ENCODE measurements around the gene MEFV. TPM values are rescaled to one million over a fixed set of nuclear protein-coding genes. Genes with fewer than 3 reads are reported as not detected.

MEFV gene
- total RNA-seq, 1 donor from 2014 or later, result not detected

- no peak for DNase-seq (ENCODE audit: extremely low spot score, unreplicated experiment)
- Mint-ChIP-seq H3K27ac (ENCODE audit: unreplicated experiment) (no peak overlapping the region), H3K27me3 (ENCODE audit: unreplicated experiment) (peaks cover 26% of the 10 kb centered on the region), H3K4me3 (ENCODE audit: unreplicated experiment) (no peak overlapping the region), H3K9me3 (ENCODE audit: unreplicated experiment) (no peaks in the 10 kb centered on the region), H3K36me3 (ENCODE audit: unreplicated experiment) (no peaks in the 10 kb centered on the region), H3K4me1 (ENCODE audit: unreplicated experiment) (peaks cover 9% of the 10 kb centered on the region)
- no peak for TF ChIP-seq CTCF (IDR thresholded peaks at IDR 0.05)
Observed at GRCh38 chr16:3195975-3196374, 60.5 kb downstream of the MEFV start.

- no peak overlapping the region for H3K4me3 Mint-ChIP-seq (ENCODE audit: unreplicated experiment)
- no peak for DNase-seq (ENCODE audit: extremely low spot score, unreplicated experiment)
- H3K9me3 Mint-ChIP-seq (ENCODE audit: unreplicated experiment), result no peaks in the 10 kb centered on the region
- TF ChIP-seq CTCF (IDR thresholded peaks at IDR 0.05), result no peak
- H3K27me3 Mint-ChIP-seq (ENCODE audit: unreplicated experiment), result peaks cover 28% of the 10 kb centered on the region
- no peaks in the 10 kb centered on the region for H3K36me3 Mint-ChIP-seq (ENCODE audit: unreplicated experiment)
- peaks cover 17% of the 10 kb centered on the region for H3K4me1 Mint-ChIP-seq (ENCODE audit: unreplicated experiment)
- no peak overlapping the region for H3K27ac Mint-ChIP-seq (ENCODE audit: unreplicated experiment)
Observed at GRCh38 chr16:3194792-3195191, 61.6 kb downstream of the MEFV start.

GRCh38 chr16:3193221-3194212 is 62.9 kb downstream of the MEFV start:
- Mint-ChIP-seq H3K9me3 (ENCODE audit: unreplicated experiment) (no peaks in the 10 kb centered on the region), H3K27me3 (ENCODE audit: unreplicated experiment) (peaks cover 28% of the 10 kb centered on the region), H3K4me3 (ENCODE audit: unreplicated experiment) (no peak overlapping the region), H3K36me3 (ENCODE audit: unreplicated experiment) (no peaks in the 10 kb centered on the region), H3K27ac (ENCODE audit: unreplicated experiment) (no peak overlapping the region), H3K4me1 (ENCODE audit: unreplicated experiment) (peaks cover 25% of the 10 kb centered on the region)
- DNase-seq (ENCODE audit: extremely low spot score, unreplicated experiment), result no peak
- no peak for TF ChIP-seq CTCF (IDR thresholded peaks at IDR 0.05)

GRCh38 chr16:3192476-3193019 is 63.9 kb downstream of the MEFV start:
- DNase-seq (ENCODE audit: extremely low spot score, unreplicated experiment), result no peak
- Mint-ChIP-seq H3K4me1 (ENCODE audit: unreplicated experiment) (peaks cover 30% of the 10 kb centered on the region), H3K27me3 (ENCODE audit: unreplicated experiment) (peaks cover 23% of the 10 kb centered on the region), H3K4me3 (ENCODE audit: unreplicated experiment) (no peak overlapping the region), H3K9me3 (ENCODE audit: unreplicated experiment) (no peaks in the 10 kb centered on the region), H3K27ac (ENCODE audit: unreplicated experiment) (no peak overlapping the region), H3K36me3 (ENCODE audit: unreplicated experiment) (no peaks in the 10 kb centered on the region)
- no peak for TF ChIP-seq CTCF (IDR thresholded peaks at IDR 0.05)

Other genes with a start within 250 kb of the MEFV start
- not detected in 2 replicates for gene CLDN9, start 243.7 kb downstream of the MEFV start, total RNA-seq
- gene CLDN6, start 238.4 kb downstream of the MEFV start, total RNA-seq, result 0.32 TPM in 1 of 2 replicates, not detected in the other
- 71.3 and 72.4 TPM in 2 replicates for gene TNFRSF12A, start 236.3 kb downstream of the MEFV start, total RNA-seq
- gene HCFC1R1, start 232.7 kb downstream of the MEFV start, total RNA-seq, result 133 and 139 TPM in 2 replicates
- 36.6 and 40.1 TPM in 2 replicates for gene THOC6, start 232.6 kb downstream of the MEFV start, total RNA-seq
- not detected in 2 replicates for gene BICDL2, start 219.7 kb downstream of the MEFV start, total RNA-seq
- 3.0 and 3.6 TPM in 2 replicates for gene MMP25, start 210.1 kb downstream of the MEFV start, total RNA-seq
- gene IL32, start 191.0 kb downstream of the MEFV start, total RNA-seq, result 8.8 and 13.2 TPM in 2 replicates
- not detected in 2 replicates for gene ZSCAN10, start 157.3 kb downstream of the MEFV start, total RNA-seq
- gene ZNF205, start 144.0 kb downstream of the MEFV start, total RNA-seq, result 14.8 and 15.9 TPM in 2 replicates
- 13.4 and 14.3 TPM in 2 replicates for gene ZNF213, start 121.6 kb downstream of the MEFV start, total RNA-seq
- gene OR1F1, start 68.4 kb downstream of the MEFV start, total RNA-seq, result not detected in 2 replicates
- 9.0 and 9.1 TPM in 2 replicates for gene ZNF200, start 21.5 kb downstream of the MEFV start, total RNA-seq
- gene ZNF263, start 26.9 kb upstream of the MEFV start, total RNA-seq, result 30.4 and 33.2 TPM in 2 replicates
- gene TIGD7, start 48.8 kb upstream of the MEFV start, total RNA-seq, result 8.2 and 10.0 TPM in 2 replicates
- gene ZNF75A, start 48.9 kb upstream of the MEFV start, total RNA-seq, result 24.2 and 26.2 TPM in 2 replicates
- gene OR2C1, start 99.3 kb upstream of the MEFV start, total RNA-seq, result not detected in 2 replicates
- gene ZSCAN32, start 144.4 kb upstream of the MEFV start, total RNA-seq, result 14.3 and 14.5 TPM in 2 replicates
- 13.7 and 14.1 TPM in 2 replicates for gene ZNF174, start 144.6 kb upstream of the MEFV start, total RNA-seq
- gene ZNF597, start 186.9 kb upstream of the MEFV start, total RNA-seq, result 2.3 TPM in 2 replicates
- 53.9 and 55.0 TPM in 2 replicates for gene NAA60, start 187.0 kb upstream of the MEFV start, total RNA-seq
- gene C16orf90, start 238.9 kb upstream of the MEFV start, total RNA-seq, result not detected in 2 replicates
- gene CLUAP1, start 244.4 kb upstream of the MEFV start, total RNA-seq, result 28.7 and 28.9 TPM in 2 replicates

Data from osteocyte (in vitro differentiated cells).